ENCODE measurements around the gene OR5A1. TPM values are rescaled to one million over a fixed set of nuclear protein-coding genes. Genes with fewer than 3 reads are reported as not detected.

Gene OR5A1
- total and polyA plus RNA-seq, 2 donors (not counting 3 experiments of a cell fraction or from before 2014, with no cell fraction given): not detected

GRCh38 chr11:59394186-59394585 lies 42.1 kb upstream of the OR5A1 start:
- no peaks in the 10 kb centered on the region for H3K79me2 ChIP-seq (ENCODE audit: control insufficient read depth, insufficient read depth, low read length)
- intact Hi-C loops (cut with micrococcal nuclease): no loop called here
- H3K27ac ChIP-seq (ENCODE audit: insufficient read depth, low read depth, low read length): no peak overlapping the region
- H4K20me1 ChIP-seq (replicated peaks; ENCODE audit: control insufficient read depth, extremely low read depth, insufficient read depth, low read length): no peaks in the 10 kb centered on the region
- H3K36me3 ChIP-seq (ENCODE audit: control insufficient read depth in 2 of 2, extremely low read depth in 1 of 2, insufficient read depth in 2 of 2, low read length in 2 of 2): no peaks in the 10 kb centered on the region
- no peak for TF ChIP-seq GATA2 (IDR thresholded peaks at IDR 0.05; ENCODE audit: insufficient read depth, insufficient read length, low read depth, low read length)
- TF ChIP-seq CTCF (IDR thresholded peaks at IDR 0.05; ENCODE audit: extremely low read depth in 1 of 2, insufficient read depth in 1 of 2, low read depth in 1 of 2, low read length in 2 of 2): no peak
- no peak for TF ChIP-seq POLR2A (IDR thresholded peaks at IDR 0.05; ENCODE audit: low read depth, low read length)
- TF ChIP-seq FOS (IDR thresholded peaks at IDR 0.05; ENCODE audit: borderline replicate concordance, insufficient read depth, low read length): no peak
- TF ChIP-seq EZH2 (IDR thresholded peaks at IDR 0.05; ENCODE audit: borderline replicate concordance, low read depth, low read length, severe bottlenecking): no peak
- TF ChIP-seq MYC (IDR thresholded peaks at IDR 0.05; ENCODE audit: low read depth, low read length): no peak
- no peak for TF ChIP-seq JUN (IDR thresholded peaks at IDR 0.05; ENCODE audit: borderline replicate concordance, insufficient read depth, insufficient read length, low read depth)
- H2AFZ ChIP-seq (ENCODE audit: low read depth, low read length): no peak overlapping the region
- no peaks in the 10 kb centered on the region for H3K9me1 ChIP-seq (replicated peaks; ENCODE audit: control insufficient read depth, extremely low read depth, insufficient read depth, low read length)
- dilution Hi-C loops (cut with MboI; ENCODE audit: extremely low pct_ligation_motif_present, low sequenced_read_pairs): no loop called here
- no peak overlapping the region for H3K4me2 ChIP-seq (ENCODE audit: insufficient read depth, low read length)
- no TSS peak for BruUV-seq (replicated peaks)
- no peaks in the 10 kb centered on the region for H3K9me3 ChIP-seq (replicated peaks; ENCODE audit: control insufficient read depth, insufficient read depth, low read length)
- ChIA-PET POLR2A (no interaction called here), CTCF (interaction anchor here (1.0 kb wide), 1 partner anchor 13 kb away, joined by 3 read pairs; no protein-coding TSS in a partner anchor)
- no peak overlapping the region for H3K9ac ChIP-seq (replicated peaks; ENCODE audit: extremely low read depth, insufficient read depth, low read length)
- DNase-seq (ENCODE audit: low read depth, low spot score) (no peak), FAIRE-seq (no peak)
- H3K27me3 ChIP-seq (ENCODE audit: control insufficient read depth in 2 of 2, insufficient read depth in 2 of 2, low read length in 2 of 2): no peaks in the 10 kb centered on the region
- H3K4me1 ChIP-seq (ENCODE audit: control insufficient read depth, extremely low read depth, insufficient read depth, low read length): no peaks in the 10 kb centered on the region
- H3K4me3 ChIP-seq (replicated peaks in 1 of 3; ENCODE audit: insufficient read depth in 1 of 3, low read depth in 1 of 3, low read length in 3 of 3): no peak overlapping the region

All from endothelial cell of umbilical vein (primary cell).